ENCODE data around the gene FCF1.

Gene FCF1

DNA sequence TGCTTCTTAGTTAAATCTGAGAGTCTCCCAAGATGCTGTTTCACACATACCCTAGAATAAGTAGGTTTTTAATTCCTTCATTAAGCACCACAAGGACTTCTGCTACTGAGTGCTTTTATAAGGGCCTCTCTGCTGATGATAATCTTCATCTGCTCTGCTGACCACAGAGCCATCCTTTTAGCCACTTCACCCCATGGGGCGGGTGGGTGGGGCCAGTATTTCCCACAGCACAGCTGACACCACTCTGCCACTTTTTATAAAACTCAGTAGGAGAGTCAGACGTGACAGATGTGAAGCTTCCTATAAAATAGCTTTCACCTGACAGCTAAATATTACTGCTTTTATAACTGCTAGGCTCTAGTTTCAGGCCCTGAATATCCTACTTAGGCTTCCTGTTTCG lies 20.3 kb downstream of the FCF1 start:
- Histone ChIP-seq H4K91ac (ENCODE audit: low read depth, low read length, poor library complexity) (no peak overlapping the region), H2BK120ac (ENCODE audit: low read depth, low read length) (no peak overlapping the region), H2BK5ac (ENCODE audit: low read length) (no peak overlapping the region), H3K23ac (ENCODE audit: low read depth, low read length, poor library complexity) (no peak overlapping the region), H3K18ac (ENCODE audit: low read length) (no peak overlapping the region), H2BK12ac (ENCODE audit: low read length) (no peak overlapping the region), H4K8ac (ENCODE audit: low read depth, low read length) (no peak overlapping the region), H3K4ac (ENCODE audit: low read length) (no peak overlapping the region), H3K27ac (replicated peaks; ENCODE audit: low read length) (no peak overlapping the region), H3K27me3 (ENCODE audit: control insufficient read depth in 3 of 3, insufficient read depth in 3 of 3, low read depth in 1 of 3, low read length in 3 of 3) (no peaks in the 10 kb centered on the region), H3K9me3 (replicated peaks in 1 of 2; ENCODE audit: control insufficient read depth in 2 of 2, insufficient read depth in 1 of 2, low read depth in 1 of 2, low read length in 2 of 2) (no peaks in the 10 kb centered on the region), H3K4me2 (ENCODE audit: insufficient read depth, low read length, poor library complexity, severe bottlenecking) (no peak overlapping the region), H3K4me1 (ENCODE audit: control insufficient read depth in 2 of 2, insufficient read depth in 1 of 2, low read depth in 1 of 2, low read length in 2 of 2) (no peaks in the 10 kb centered on the region), H3K9ac (ENCODE audit: low read depth, low read length, poor library complexity) (no peak overlapping the region), H3K36me3 (replicated peaks in 1 of 2; ENCODE audit: control insufficient read depth in 2 of 2, insufficient read depth in 2 of 2, low read length in 2 of 2) (peaks cover 2 to 59% of the 10 kb centered on the region in 2 donors), H2BK15ac (ENCODE audit: low read length) (no peak overlapping the region), H3K4me3 (ENCODE audit: low read length in 2 of 2) (no peak overlapping the region), H2AFZ (ENCODE audit: low read length) (no peak overlapping the region), H2AK5ac (ENCODE audit: low read depth, low read length) (no peak overlapping the region), H3K14ac (ENCODE audit: low read length) (no peak overlapping the region), H3K79me1 (ENCODE audit: low read depth, low read length) (no peaks in the 10 kb centered on the region)
- WGBS, 2 donors (ENCODE audit: extremely low coverage in 2 of 2, insufficient read length in 2 of 2, insufficient replicate concordance in 1 of 2) = no CpG with 5 or more reads among the region's 3 CpGs
- no peak for DNase-seq (ENCODE audit: low spot score)

DNA sequence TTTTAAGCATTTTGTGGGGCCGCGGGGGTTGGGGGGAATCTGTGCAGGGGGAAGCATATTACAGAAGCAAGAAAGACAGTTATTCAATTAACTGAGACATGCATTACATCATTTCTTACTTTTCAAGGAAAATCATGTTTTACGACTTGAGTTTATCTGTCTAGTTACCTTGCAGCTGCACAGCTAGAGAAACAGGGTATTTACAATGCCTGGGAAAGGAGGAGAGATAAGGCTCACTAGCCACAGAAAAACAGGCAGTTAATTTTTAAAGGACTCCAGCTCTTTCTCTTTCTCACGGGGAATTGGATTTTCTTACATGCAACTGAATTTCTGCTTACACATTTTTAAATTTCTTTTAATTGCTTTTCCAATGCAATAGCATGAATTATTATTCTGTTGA lies 22.2 kb downstream of the FCF1 start:
- H3K4me2 ChIP-seq (ENCODE audit: insufficient read depth, low read length, poor library complexity, severe bottlenecking) = no peak overlapping the region
- H2BK120ac ChIP-seq (ENCODE audit: low read depth, low read length) = no peak overlapping the region
- no peaks in the 10 kb centered on the region for H3K79me1 ChIP-seq (ENCODE audit: low read depth, low read length)
- H2BK12ac ChIP-seq (ENCODE audit: low read length) = no peak overlapping the region
- no peak overlapping the region for H3K27ac ChIP-seq (replicated peaks; ENCODE audit: low read length)
- no peak overlapping the region for H3K4me3 ChIP-seq (ENCODE audit: low read length in 2 of 2)
- no peak overlapping the region for H2AK5ac ChIP-seq (ENCODE audit: low read depth, low read length)
- H2BK5ac ChIP-seq (ENCODE audit: low read length) = no peak overlapping the region
- no peaks in the 10 kb centered on the region for H3K4me1 ChIP-seq (ENCODE audit: control insufficient read depth in 2 of 2, insufficient read depth in 1 of 2, low read depth in 1 of 2, low read length in 2 of 2)
- no peak overlapping the region for H4K8ac ChIP-seq (ENCODE audit: low read depth, low read length)
- H3K36me3 ChIP-seq (replicated peaks in 1 of 2; ENCODE audit: control insufficient read depth in 2 of 2, insufficient read depth in 2 of 2, low read length in 2 of 2) = peaks cover 2 to 63% of the 10 kb centered on the region in 2 donors
- H2BK15ac ChIP-seq (ENCODE audit: low read length) = no peak overlapping the region
- H2AFZ ChIP-seq (ENCODE audit: low read length) = no peak overlapping the region
- no peak overlapping the region for H3K4ac ChIP-seq (ENCODE audit: low read length)
- H3K23ac ChIP-seq (ENCODE audit: low read depth, low read length, poor library complexity) = no peak overlapping the region
- H3K9ac ChIP-seq (ENCODE audit: low read depth, low read length, poor library complexity) = no peak overlapping the region
- H3K14ac ChIP-seq (ENCODE audit: low read length) = no peak overlapping the region
- H3K9me3 ChIP-seq (replicated peaks in 1 of 2; ENCODE audit: control insufficient read depth in 2 of 2, insufficient read depth in 1 of 2, low read depth in 1 of 2, low read length in 2 of 2) = no peaks in the 10 kb centered on the region
- no peak overlapping the region for H3K18ac ChIP-seq (ENCODE audit: low read length)
- no CpG with 5 or more reads among the region's 4 CpGs for WGBS, 2 donors (ENCODE audit: extremely low coverage in 2 of 2, insufficient read length in 2 of 2, insufficient replicate concordance in 1 of 2)
- H4K91ac ChIP-seq (ENCODE audit: low read depth, low read length, poor library complexity) = no peak overlapping the region
- H3K27me3 ChIP-seq (ENCODE audit: control insufficient read depth in 3 of 3, insufficient read depth in 3 of 3, low read depth in 1 of 3, low read length in 3 of 3) = no peaks in the 10 kb centered on the region
- DNase-seq (ENCODE audit: low spot score) = no peak

DNA sequence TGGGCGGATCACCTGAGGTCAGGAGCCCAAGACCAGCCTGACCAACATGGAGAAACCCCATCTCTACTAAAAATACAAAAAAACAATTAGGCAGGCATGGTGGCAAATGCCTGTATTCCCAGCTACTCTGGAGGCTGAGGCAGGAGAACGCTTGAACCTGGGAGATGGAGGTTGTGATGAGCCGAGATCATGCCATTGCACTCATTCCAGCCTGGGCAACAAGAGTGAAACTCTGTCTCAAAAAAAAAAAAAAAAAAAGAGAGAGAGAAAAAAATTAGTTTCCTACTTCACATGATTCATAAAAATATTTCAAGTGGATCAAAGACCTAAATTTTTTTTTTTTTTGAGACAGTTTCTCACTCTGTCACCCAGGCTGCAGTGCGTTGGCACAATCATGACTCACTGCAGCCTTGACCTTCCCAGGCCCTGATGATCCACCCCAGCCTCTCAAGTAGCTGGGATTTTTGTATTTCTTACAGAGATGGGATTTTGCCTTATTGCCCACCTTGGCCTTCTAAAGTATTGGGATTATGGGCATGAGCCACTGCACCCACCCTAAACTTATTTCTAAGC lies 24.9 kb downstream of the FCF1 start:
- no peak overlapping the region for H3K18ac ChIP-seq (ENCODE audit: low read length)
- no peak for DNase-seq (ENCODE audit: low spot score)
- H3K27ac ChIP-seq (replicated peaks; ENCODE audit: low read length) = no peak overlapping the region
- no peak overlapping the region for H2BK15ac ChIP-seq (ENCODE audit: low read length)
- no peak overlapping the region for H3K4me3 ChIP-seq (ENCODE audit: low read length in 2 of 2)
- no peaks in the 10 kb centered on the region for H3K9me3 ChIP-seq (replicated peaks in 1 of 2; ENCODE audit: control insufficient read depth in 2 of 2, insufficient read depth in 1 of 2, low read depth in 1 of 2, low read length in 2 of 2)
- H4K91ac ChIP-seq (ENCODE audit: low read depth, low read length, poor library complexity) = no peak overlapping the region
- H3K79me1 ChIP-seq (ENCODE audit: low read depth, low read length) = no peaks in the 10 kb centered on the region
- H2BK5ac ChIP-seq (ENCODE audit: low read length) = no peak overlapping the region
- H3K9ac ChIP-seq (ENCODE audit: low read depth, low read length, poor library complexity) = no peak overlapping the region
- no peak overlapping the region for H2AFZ ChIP-seq (ENCODE audit: low read length)
- H3K14ac ChIP-seq (ENCODE audit: low read length) = no peak overlapping the region
- H3K36me3 ChIP-seq (replicated peaks in 1 of 2; ENCODE audit: control insufficient read depth in 2 of 2, insufficient read depth in 2 of 2, low read length in 2 of 2) = peaks cover 2 to 50% of the 10 kb centered on the region in 2 donors
- no peak overlapping the region for H3K4ac ChIP-seq (ENCODE audit: low read length)
- H3K23ac ChIP-seq (ENCODE audit: low read depth, low read length, poor library complexity) = no peak overlapping the region
- no peaks in the 10 kb centered on the region for H3K4me1 ChIP-seq (ENCODE audit: control insufficient read depth in 2 of 2, insufficient read depth in 1 of 2, low read depth in 1 of 2, low read length in 2 of 2)
- H2AK5ac ChIP-seq (ENCODE audit: low read depth, low read length) = no peak overlapping the region
- no peak overlapping the region for H4K8ac ChIP-seq (ENCODE audit: low read depth, low read length)
- H3K4me2 ChIP-seq (ENCODE audit: insufficient read depth, low read length, poor library complexity, severe bottlenecking) = no peak overlapping the region
- no peak overlapping the region for H2BK12ac ChIP-seq (ENCODE audit: low read length)
- H2BK120ac ChIP-seq (ENCODE audit: low read depth, low read length) = no peak overlapping the region
- WGBS, 2 donors (ENCODE audit: extremely low coverage in 2 of 2, insufficient read length in 2 of 2, insufficient replicate concordance in 1 of 2) = no CpG with 5 or more reads among the region's 4 CpGs
- no peaks in the 10 kb centered on the region for H3K27me3 ChIP-seq (ENCODE audit: control insufficient read depth in 3 of 3, insufficient read depth in 3 of 3, low read depth in 1 of 3, low read length in 3 of 3)

DNA sequence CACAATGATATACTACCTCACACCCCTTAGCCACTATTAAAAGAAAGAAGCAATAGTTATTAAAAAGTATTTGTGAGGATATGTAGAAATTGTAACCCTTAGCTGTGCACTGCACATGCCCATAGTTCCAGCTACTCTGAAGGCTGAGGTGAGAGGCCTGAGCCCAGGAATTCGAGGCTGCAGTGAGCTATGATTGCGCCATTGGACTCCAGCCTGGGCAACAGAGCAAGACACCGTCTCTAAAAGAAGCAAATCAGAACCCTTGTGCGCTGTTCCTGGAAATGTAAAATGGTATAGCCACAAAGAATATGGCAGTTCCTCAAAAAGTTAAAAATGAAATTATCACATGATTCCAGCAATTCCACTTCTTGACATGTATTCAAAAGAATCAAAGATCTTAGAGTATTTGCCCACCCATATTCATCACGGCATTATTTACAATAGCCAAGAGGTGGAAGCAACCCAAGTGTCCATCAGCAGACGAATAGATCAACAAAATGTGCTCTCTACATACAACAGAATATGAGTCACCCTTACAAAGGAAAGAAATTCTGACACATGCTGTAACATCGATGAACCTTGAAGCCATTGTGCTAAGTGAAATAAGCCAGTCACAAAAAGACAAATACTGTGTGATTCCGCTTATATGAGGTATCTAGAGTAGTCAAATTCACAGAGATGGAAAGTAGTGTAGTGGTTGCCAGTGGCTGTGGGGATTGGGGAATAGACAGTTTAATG lies 26.5 kb downstream of the FCF1 start:
- H3K4me1 ChIP-seq (ENCODE audit: control insufficient read depth in 2 of 2, insufficient read depth in 1 of 2, low read depth in 1 of 2, low read length in 2 of 2) = no peaks in the 10 kb centered on the region
- H3K4me2 ChIP-seq (ENCODE audit: insufficient read depth, low read length, poor library complexity, severe bottlenecking) = no peak overlapping the region

More for the DNA sequence above, 26.5 kb downstream of the FCF1 start:
- no peak for DNase-seq (ENCODE audit: low spot score)
- H3K23ac ChIP-seq (ENCODE audit: low read depth, low read length, poor library complexity) = no peak overlapping the region
- no CpG with 5 or more reads among the region's 8 CpGs for WGBS, 2 donors (ENCODE audit: extremely low coverage in 2 of 2, insufficient read length in 2 of 2, insufficient replicate concordance in 1 of 2)
- no peak overlapping the region for H3K27ac ChIP-seq (replicated peaks; ENCODE audit: low read length)
- no peak overlapping the region for H3K4me3 ChIP-seq (ENCODE audit: low read length in 2 of 2)
- no peak overlapping the region for H3K14ac ChIP-seq (ENCODE audit: low read length)
- H3K9ac ChIP-seq (ENCODE audit: low read depth, low read length, poor library complexity) = no peak overlapping the region
- no peak overlapping the region for H2BK5ac ChIP-seq (ENCODE audit: low read length)
- no peak overlapping the region for H2AFZ ChIP-seq (ENCODE audit: low read length)
- no peak overlapping the region for H2BK15ac ChIP-seq (ENCODE audit: low read length)
- no peak overlapping the region for H2AK5ac ChIP-seq (ENCODE audit: low read depth, low read length)
- H3K9me3 ChIP-seq (replicated peaks in 1 of 2; ENCODE audit: control insufficient read depth in 2 of 2, insufficient read depth in 1 of 2, low read depth in 1 of 2, low read length in 2 of 2) = no peaks in the 10 kb centered on the region
- no peaks in the 10 kb centered on the region for H3K79me1 ChIP-seq (ENCODE audit: low read depth, low read length)
- H3K18ac ChIP-seq (ENCODE audit: low read length) = no peak overlapping the region
- no peak overlapping the region for H4K91ac ChIP-seq (ENCODE audit: low read depth, low read length, poor library complexity)
- peaks cover 0 to 35% of the 10 kb centered on the region in 2 donors for H3K36me3 ChIP-seq (replicated peaks in 1 of 2; ENCODE audit: control insufficient read depth in 2 of 2, insufficient read depth in 2 of 2, low read length in 2 of 2)
- no peak overlapping the region for H3K4ac ChIP-seq (ENCODE audit: low read length)
- no peak overlapping the region for H2BK120ac ChIP-seq (ENCODE audit: low read depth, low read length)
- no peak overlapping the region for H4K8ac ChIP-seq (ENCODE audit: low read depth, low read length)
- H2BK12ac ChIP-seq (ENCODE audit: low read length) = no peak overlapping the region
- no peaks in the 10 kb centered on the region for H3K27me3 ChIP-seq (ENCODE audit: control insufficient read depth in 3 of 3, insufficient read depth in 3 of 3, low read depth in 1 of 3, low read length in 3 of 3)
